Mucosa of descending colon (tissue), 3 donors: ENCODE results near the gene ZC3H7B. TPM values are rescaled to one million over a fixed set of nuclear protein-coding genes. Genes with fewer than 3 reads are reported as not detected.

ENCODE experiments used
- ATAC-seq: fragments of 200-7000 bp; cut with Tn5 transposase; one replicate; pipeline ENCODE4 v1.9.1; 2020; ENCODE audit warnings: mild to moderate bottlenecking, moderate library complexity
- DNase-seq, 3 donors: peaks; one replicate each; pipeline ENCODE4 v3.0.0-alpha.2; 2020
- H3K36me3 ChIP-seq: fragments of 200-600 bp; one replicate; pipeline ENCODE4 v1.8.0; 2021; ENCODE audit warnings: low read depth, mild to moderate bottlenecking
- H3K4me1 ChIP-seq: fragments of 200-600 bp; one replicate; pipeline ENCODE4 v1.8.0; 2021; ENCODE audit warnings: low read depth, mild to moderate bottlenecking
- H3K4me3 ChIP-seq: fragments of 200-600 bp; one replicate; pipeline ENCODE4 v1.8.0; 2021; ENCODE audit warnings: mild to moderate bottlenecking
- H3K9me3 ChIP-seq: fragments of 200-600 bp; one replicate; pipeline ENCODE4 v1.8.0; 2021; ENCODE audit warnings: mild to moderate bottlenecking
- intact Hi-C, 2 donors: fragments of 100-400 bp; cut with DNase I in 1 of 2; cut with micrococcal nuclease in 1 of 2; formaldehyde crosslinking; loops; one replicate each; pipeline versions ENCODE4 v1.11.0 to v1.11.1; 2022; cut with DNase I, micrococcal nuclease
- long read RNA-seq, 2 donors: library from polyadenylated mRNA; unstranded; transcript quantifications; one replicate each; pipeline ENCODE4 v2.0.0, GENCODE V29; 2019 to 2021
- total RNA-seq, 3 donors: library from RNA; stranded (reverse); fragmentation: NEBNext Ultra II Directional in 2 of 3; extraction: Animal tissue kit (Norgen Biotek cat#: 25700) in 2 of 3; gene quantifications; one replicate each; pipeline versions ENCODE4 v1.2.1 to v1.2.4, GENCODE V29; 2021 to 2023
- TF ChIP-seq, protein P1 (sequence below): fragments of 200-600 bp; IDR thresholded peaks from one replicate; pipeline ENCODE4 v1.8.0; 2022; ENCODE audit warnings: antibody characterized with exemption, mild to moderate bottlenecking
- donor health status: DM: no; HTN: no; CAD: no; lungs with moderate emphysema.
- donor health status: DM: no; HTN: no; CAD: no.
- donor health status: DM: no; HTN: yes; CAD: no.

ZC3H7B gene, protein sequence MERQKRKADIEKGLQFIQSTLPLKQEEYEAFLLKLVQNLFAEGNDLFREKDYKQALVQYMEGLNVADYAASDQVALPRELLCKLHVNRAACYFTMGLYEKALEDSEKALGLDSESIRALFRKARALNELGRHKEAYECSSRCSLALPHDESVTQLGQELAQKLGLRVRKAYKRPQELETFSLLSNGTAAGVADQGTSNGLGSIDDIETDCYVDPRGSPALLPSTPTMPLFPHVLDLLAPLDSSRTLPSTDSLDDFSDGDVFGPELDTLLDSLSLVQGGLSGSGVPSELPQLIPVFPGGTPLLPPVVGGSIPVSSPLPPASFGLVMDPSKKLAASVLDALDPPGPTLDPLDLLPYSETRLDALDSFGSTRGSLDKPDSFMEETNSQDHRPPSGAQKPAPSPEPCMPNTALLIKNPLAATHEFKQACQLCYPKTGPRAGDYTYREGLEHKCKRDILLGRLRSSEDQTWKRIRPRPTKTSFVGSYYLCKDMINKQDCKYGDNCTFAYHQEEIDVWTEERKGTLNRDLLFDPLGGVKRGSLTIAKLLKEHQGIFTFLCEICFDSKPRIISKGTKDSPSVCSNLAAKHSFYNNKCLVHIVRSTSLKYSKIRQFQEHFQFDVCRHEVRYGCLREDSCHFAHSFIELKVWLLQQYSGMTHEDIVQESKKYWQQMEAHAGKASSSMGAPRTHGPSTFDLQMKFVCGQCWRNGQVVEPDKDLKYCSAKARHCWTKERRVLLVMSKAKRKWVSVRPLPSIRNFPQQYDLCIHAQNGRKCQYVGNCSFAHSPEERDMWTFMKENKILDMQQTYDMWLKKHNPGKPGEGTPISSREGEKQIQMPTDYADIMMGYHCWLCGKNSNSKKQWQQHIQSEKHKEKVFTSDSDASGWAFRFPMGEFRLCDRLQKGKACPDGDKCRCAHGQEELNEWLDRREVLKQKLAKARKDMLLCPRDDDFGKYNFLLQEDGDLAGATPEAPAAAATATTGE
- total RNA-seq, result 10 to 100 TPM; 37.8 to 57.5 (median 39.3) TPM
- long read RNA-seq, donor 1, partial matches to known transcripts, result 9 of 12 reads
- long read RNA-seq, donor 1, other reads (novel, unspliced or antisense), result 3 of 12 reads
- long read RNA-seq, donor 2, partial matches to known transcripts, result 2 of 5 reads
- long read RNA-seq, donor 2, other reads (novel, unspliced or antisense), result 3 of 5 reads

DNA sequence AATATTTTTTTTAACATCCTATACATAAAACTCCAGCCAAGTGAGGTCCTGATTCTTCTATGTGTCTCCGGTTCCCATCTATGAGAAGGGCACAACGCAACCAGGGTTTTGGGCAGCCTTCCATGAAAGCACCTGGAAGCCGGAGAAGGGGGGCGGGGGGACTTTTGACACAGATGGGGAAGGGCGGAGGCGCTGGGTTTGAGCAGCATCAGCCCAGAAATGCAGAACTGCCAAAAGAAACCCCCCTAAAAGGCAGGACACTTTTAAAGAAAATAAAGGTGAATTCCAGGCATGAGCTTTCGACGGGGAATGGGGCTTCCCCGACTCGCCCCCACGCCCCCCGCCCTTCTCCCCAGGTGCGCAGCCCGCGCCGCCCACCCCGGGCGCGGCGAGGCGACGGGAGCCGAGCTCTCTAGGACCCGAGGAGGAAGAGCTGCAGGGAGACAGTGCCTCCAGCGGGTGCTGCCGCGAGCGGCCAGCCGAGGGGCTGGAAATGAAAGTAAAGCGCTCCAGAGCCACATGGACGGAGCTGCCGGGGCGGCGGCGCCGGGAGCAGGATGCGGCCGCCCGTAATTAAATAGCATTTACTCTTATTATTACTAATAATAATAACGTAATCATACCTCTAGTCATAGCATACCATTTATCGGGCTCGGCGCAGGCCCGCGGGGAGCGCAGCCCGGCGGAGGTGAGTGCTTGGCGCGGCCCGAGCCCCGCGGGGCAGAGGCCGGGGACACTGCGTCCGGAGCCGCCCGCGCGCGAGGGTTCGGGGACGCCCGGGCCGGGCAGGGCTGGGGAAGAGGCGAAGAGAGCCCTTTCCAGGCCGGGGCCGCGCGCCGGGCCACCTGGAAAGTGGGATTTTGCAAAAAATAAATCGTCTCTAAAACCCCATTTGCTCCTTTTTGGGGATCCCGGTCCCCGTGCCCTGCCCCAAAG is at the start of gene ZC3H7B:
Gene ZC3H7B (plus strand): TSS at position 441 of the 936 bp plus-strand sequence. CDS start 19,136 bp downstream, outside the sequence.
- intact Hi-C loops, result no loop called here
- ATAC-seq, result peak; percentile 99
- peak; percentile 82 to 89 (median 89) for DNase-seq

GRCh38 chr22:41252365-41252764 is 49.0 kb upstream of the ZC3H7B start:
- TF ChIP-seq, protein P1, sequence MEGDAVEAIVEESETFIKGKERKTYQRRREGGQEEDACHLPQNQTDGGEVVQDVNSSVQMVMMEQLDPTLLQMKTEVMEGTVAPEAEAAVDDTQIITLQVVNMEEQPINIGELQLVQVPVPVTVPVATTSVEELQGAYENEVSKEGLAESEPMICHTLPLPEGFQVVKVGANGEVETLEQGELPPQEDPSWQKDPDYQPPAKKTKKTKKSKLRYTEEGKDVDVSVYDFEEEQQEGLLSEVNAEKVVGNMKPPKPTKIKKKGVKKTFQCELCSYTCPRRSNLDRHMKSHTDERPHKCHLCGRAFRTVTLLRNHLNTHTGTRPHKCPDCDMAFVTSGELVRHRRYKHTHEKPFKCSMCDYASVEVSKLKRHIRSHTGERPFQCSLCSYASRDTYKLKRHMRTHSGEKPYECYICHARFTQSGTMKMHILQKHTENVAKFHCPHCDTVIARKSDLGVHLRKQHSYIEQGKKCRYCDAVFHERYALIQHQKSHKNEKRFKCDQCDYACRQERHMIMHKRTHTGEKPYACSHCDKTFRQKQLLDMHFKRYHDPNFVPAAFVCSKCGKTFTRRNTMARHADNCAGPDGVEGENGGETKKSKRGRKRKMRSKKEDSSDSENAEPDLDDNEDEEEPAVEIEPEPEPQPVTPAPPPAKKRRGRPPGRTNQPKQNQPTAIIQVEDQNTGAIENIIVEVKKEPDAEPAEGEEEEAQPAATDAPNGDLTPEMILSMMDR, result no peak
- Histone ChIP-seq H3K4me3 (no peak overlapping the region), H3K4me1 (no peaks in the 10 kb centered on the region), H3K9me3 (no peaks in the 10 kb centered on the region), H3K36me3 (peaks cover 5% of the 10 kb centered on the region)
- ATAC-seq (no peak), DNase-seq (no peak)
- intact Hi-C loops, result no loop called here

More for the DNA sequence above, at the start of gene ZC3H7B:
- peak within 1 kb of the TSS; percentile 94 for H3K4me3 ChIP-seq
- no peaks in the 10 kb centered on the region for H3K9me3 ChIP-seq
- TF ChIP-seq, protein P1, result peak; percentile 50
- no peaks in the 10 kb centered on the region for H3K36me3 ChIP-seq
- H3K4me1 ChIP-seq, result peaks cover 3% of the 10 kb centered on the region

- H3K4me3 ChIP-seq, result no peak overlapping the region
- ATAC-seq, result no peak
- intact Hi-C loops, result no loop called here
- no peaks in the 10 kb centered on the region for H3K4me1 ChIP-seq
- H3K9me3 ChIP-seq, result no peaks in the 10 kb centered on the region
- no peak for DNase-seq
- H3K36me3 ChIP-seq, result no peaks in the 10 kb centered on the region
- TF ChIP-seq, protein P1, result no peak
Observed at GRCh38 chr22:41254230-41254629, 47.1 kb upstream of the ZC3H7B start.

DNA sequence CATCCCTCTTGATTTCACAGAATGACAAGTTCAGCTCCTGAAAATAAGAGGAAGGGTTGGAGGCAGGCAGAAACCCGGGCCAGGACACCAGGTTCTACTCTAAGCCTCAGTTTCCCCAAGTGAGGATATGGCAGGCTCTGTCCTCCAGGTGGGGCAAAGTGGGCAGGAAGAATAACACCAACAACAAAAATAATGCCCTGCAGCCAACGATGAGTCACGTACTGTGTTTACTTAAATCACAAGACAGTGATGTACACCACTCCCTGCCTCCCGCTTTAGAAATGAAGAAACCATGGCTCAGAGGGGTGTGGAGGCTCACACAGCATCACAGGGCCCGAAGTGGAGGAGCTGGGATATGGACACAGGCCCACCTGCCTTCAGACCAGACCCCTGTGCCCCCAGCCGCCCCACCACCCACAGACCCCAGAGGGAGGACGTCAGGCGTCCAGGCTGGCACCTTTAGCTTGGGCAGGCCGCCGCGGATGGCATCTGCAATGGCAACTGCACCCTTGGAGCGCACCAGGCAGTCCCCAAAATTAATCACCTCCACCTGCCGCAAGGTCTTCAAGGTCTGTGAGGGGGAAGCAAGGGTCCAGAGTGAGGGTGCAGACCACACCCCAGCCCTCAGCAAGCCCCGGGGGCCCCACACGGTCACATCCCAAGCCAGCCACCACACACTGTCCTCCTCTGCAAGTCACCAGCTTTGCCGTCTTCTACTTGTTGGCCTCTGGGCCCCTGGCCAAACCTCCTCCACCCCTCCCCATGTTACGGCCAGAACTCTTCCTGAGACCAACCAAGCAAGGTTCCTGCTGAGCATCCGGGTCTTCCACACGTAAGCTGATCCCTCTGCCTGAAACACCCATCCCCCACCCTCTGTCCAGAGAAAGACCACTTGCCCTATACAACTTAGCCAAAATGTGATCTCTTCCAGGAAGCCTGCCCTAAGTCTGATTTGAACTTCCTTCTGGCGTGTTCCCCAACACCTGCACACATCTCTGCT is 44.8 kb upstream of the ZC3H7B start:
- peak; percentile 35 for ATAC-seq
- intact Hi-C loops, result no loop called here
- H3K36me3 ChIP-seq, result peaks cover 3% of the 10 kb centered on the region

More for the DNA sequence above, 44.8 kb upstream of the ZC3H7B start:
- Histone ChIP-seq H3K4me1 (no peaks in the 10 kb centered on the region), H3K9me3 (no peaks in the 10 kb centered on the region), H3K4me3 (no peak overlapping the region)
- TF ChIP-seq, protein P1, result no peak
- no peak for DNase-seq
